Measurements from ENCODE around the gene CFAP54.

CFAP54 gene

GRCh38 chr12:96769400-96769799, 280.0 kb downstream of the CFAP54 start:
- DNase-seq: no peak

DNA sequence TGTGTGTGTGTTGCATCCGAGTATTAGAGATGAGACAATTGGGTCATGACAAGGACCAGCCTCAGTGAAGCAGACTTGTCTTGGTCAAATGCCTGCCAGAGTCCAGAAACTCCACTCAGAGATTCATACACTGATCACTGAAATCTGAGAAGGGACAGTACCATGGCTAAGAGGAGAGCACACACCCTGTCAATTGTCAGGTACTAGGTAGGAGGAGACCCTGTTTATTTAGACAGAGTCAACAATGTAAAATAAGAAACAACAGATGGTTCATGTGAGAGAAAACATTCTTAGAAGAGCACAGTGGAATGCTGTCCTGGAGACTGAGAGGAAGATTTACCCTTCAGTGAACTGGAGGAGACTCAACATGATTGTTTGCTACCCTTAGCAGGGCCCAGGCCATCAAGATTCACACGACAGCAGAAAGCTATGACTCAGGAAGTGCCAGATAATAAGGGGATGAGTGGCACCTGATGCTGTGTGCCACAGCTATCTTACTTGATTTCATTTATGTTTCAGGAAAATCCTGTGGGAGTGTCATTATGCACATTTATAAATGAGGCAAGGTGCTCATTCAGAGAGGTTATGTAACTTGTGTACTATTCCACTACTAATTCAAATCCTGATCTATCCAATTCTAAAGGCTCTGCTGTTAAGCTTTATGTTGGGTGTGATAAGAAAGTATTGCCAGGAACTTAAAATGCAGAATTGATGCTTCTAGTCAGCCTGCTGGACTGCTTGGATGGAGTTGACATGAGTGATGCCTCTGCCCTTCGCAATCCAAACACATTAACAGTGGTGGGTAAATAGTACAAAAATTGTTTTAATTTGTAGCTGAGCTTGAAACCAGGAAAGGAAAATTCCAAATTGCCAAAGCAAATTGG, 281.1 kb downstream of the CFAP54 start:
- DNase-seq: no peak

DNA sequence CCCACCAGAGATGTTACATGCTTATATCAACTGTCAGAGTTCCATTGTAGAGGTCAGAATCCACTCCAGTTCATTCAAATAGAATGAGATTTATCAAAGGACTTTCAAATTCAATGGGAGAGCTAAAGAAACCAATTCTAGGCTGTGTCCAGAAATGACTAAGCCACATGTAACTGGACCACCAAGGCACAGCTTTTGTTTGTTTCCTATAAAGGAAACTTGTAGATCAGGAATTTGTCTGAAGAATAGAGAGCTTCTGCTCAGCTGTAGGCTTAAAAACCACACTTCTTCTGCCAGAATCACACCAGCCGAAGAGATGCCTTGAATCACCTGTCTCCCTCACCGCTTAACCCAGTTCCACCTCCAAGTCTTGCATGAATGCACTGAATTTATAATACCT, 283.7 kb downstream of the CFAP54 start:
- no peak for DNase-seq

GRCh38 chr12:96774496-96775256, 285.3 kb downstream of the CFAP54 start:
- no peak for DNase-seq

- DNase-seq: no peak
These were observed 287.5 kb downstream of the CFAP54 start for GRCh38 chr12:96776908-96777307.

GRCh38 chr12:96780330-96780729, 291.0 kb downstream of the CFAP54 start:
- DNase-seq: no peak

DNA sequence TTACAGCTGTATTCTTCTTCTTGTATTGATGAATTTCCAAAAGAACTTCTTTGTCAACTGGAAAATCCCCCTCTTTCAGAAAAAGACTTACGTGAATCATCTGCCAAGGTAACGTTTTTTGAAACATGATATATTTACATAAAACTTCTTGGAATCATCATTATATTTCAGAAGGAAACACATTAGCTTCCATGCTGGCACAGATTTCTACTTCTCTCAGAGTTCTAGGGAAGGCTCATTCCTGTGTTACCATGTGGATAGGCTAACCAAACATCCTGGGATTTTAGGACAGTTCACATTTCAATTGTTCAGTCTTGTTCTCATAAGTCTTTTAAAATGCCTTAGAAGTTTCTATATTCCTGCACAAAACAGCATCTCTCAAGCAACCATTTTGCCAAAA, 297.4 kb downstream of the CFAP54 start:
- DNase-seq: no peak

DNA sequence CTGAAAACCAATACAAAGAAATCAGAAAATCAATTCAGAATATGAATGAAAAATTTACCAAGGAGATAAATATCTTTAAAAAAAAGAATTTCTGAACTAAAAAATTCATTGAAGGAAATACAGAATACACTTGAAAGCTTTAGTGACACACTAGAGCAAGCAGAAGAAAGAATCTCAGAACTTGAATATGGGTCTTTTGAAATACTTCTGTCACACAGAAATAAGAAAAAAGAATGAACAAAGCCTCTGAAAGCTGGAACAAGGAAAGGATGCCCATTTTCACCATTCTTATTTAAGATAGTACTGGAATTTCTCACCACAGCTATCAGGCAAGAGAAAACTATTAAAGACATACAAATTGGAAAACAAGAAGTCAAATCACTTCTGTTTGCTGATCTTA, 314.6 kb downstream of the CFAP54 start:
- DNase-seq: no peak

DNA sequence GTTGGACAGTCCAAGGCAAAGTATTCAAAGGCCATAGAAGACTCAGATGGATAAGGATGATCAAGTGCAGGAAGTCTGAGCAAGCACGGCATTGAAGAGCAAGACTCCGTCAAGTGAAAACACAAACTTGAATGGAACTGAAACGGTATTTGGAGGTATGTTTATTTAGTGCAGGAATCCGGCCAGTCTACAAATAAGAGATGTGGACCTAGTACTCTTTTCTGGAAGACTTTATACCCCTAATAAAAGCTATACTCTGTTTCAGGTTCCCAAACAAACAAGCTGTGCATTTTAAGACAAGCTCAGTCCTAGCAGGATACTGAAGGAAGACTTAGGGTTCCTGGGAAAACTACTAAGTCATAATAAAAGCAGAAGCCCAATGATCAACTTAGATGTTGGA, 316.9 kb downstream of the CFAP54 start:
- no peak for DNase-seq

- no peak for DNase-seq
These were observed 318.4 kb downstream of the CFAP54 start for GRCh38 chr12:96807741-96808140.

DNA sequence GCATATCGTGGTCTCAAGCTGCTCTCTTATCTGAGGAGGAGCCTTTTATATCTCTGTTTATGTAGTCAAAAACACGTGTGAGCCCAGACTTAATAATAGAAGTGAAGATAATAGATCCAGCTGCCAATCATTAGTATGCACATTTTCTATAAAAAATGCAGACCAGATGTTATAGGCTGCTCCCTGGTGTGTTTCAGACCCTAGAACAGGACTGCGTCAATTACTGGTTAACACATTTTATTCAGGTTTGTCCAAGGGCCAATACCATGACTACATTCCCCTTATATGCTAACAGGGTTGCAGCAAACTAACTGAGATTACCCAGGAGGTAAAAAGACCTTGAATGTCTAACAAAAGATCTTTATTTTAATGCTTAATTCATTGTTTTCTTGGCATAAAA, 319.2 kb downstream of the CFAP54 start:
- DNase-seq: no peak

DNA sequence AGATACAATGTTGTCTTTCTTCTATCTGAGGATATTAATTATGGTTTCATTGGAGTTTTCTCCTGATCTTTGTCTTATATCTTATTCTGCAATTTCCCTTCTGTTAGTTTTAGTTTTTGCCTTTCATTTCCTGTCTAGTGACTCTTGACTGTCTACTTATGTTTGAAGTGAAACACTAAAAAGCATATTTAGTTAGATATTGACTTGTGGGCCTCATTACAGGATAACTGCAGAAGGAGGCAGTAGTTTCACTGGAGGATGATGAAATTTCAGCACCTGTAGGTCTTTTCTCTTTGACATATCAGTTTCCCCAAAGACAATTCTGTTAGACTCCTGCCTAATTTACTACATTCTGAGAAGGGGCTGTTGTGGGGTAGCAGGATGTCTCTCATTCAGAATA, 320.1 kb downstream of the CFAP54 start:
- no peak for DNase-seq

GRCh38 chr12:96810057-96810456, 320.7 kb downstream of the CFAP54 start:
- no peak for DNase-seq

DNA sequence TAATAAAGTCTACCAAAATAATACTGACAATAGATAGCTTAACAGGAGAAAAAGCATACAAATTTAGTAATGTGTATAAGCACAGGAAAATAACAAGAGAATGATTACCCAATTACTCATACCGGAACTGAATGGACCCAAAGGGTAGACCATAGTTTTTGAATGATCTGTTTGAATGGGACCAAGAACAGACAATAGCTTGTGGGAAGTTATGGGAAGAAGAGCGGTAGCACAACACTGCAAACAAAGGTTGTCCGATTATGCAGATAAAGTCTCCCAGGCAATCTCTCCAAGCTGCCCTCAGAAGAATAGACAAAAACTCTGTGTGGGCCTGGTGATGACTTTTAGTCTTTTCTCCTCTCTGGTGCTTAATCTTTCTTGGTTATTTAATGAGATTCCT, 321.1 kb downstream of the CFAP54 start:
- no peak for DNase-seq

GRCh38 chr12:96811083-96811482, 321.7 kb downstream of the CFAP54 start:
- DNase-seq: no peak

DNA sequence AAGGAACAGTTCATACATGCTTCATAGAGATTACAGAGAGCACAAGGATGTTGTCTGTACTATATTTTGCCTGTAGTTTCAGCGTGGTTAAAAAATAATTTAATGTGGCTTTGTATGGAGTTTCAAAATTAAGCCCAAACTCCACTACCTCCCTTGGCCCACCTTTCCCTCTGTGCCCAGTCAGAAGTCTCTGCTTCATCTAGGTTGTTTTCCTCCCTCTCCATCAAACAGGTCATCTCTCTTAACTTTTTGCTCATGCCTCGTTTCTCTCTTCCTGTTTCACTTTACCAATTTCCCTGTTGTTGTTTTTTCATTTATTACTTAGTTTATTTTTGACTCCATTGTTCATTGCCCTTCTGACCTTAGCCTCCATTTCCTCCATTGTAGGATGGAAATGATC, 322.8 kb downstream of the CFAP54 start:
- DNase-seq: no peak

GRCh38 chr12:96814200-96814599, 324.8 kb downstream of the CFAP54 start:
- no peak for DNase-seq

GRCh38 chr12:96821592-96821991, 332.2 kb downstream of the CFAP54 start:
- no peak for DNase-seq

GRCh38 chr12:96822641-96823040, 333.3 kb downstream of the CFAP54 start:
- DNase-seq: no peak

- DNase-seq: no peak
These were observed 334.9 kb downstream of the CFAP54 start for GRCh38 chr12:96824074-96824837.

GRCh38 chr12:96824838-96825236, 335.5 kb downstream of the CFAP54 start:
- no peak for DNase-seq

DNA sequence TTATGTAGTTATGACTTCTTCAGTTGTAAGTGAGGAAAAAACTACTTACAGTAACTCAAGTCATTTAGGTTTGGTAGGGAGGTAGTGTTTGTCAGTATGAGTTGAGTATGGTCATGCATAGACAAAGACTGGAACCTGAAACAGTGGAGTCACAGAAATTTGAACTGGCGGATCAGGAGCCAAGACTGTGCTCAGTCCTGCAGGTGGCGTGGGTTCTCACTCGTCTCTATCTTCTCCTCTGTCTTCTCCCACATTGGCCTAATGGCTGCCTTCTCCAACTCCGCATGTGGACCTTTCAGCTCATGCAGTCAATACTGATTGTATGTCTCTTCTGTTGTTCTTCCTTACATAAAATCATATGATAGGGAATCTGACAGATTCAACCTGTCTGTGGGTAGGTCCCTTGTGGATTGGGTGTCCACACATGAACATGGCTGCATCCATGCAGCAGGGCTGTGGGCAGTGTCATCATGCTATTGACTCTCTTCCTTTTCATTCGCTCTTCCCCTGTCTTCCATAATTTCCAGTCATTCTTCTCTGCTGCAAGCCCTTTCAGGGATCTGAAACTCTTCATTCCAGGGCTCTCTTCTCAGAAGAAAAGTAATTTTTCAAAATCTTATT, 338.9 kb downstream of the CFAP54 start:
- peak; percentile 27 for DNase-seq

GRCh38 chr12:96829354-96829753, 340.0 kb downstream of the CFAP54 start:
- DNase-seq: no peak

Measured in activated CD4-positive, alpha-beta T cell treated with anti-CD3 and anti-CD28 coated beads for 48 hours (primary cell).